ENCODE results near the gene MVB12B.
"Not testable (repeated sequence)": the region's sequence is repeated elsewhere in the genome, so short reads cannot be mapped to it uniquely, and the experiment has no call there.

Gene MVB12B

GRCh38 chr9:126555421-126555820, 228.8 kb downstream of the MVB12B start:
- not testable (repeated sequence) for DNase-seq

All from NCI-H2171 (cell line).